ENCODE results near the gene KLHDC7B. TPM values are rescaled to one million over a fixed set of nuclear protein-coding genes. Genes with fewer than 3 reads are reported as not detected.

KLHDC7B gene
- total and polyA plus RNA-seq, 2 of the 13 experiments (the other 11 are each of a cell fraction or from before 2014, with no cell fraction given): 0.11 TPM; not detected in 1

DNA sequence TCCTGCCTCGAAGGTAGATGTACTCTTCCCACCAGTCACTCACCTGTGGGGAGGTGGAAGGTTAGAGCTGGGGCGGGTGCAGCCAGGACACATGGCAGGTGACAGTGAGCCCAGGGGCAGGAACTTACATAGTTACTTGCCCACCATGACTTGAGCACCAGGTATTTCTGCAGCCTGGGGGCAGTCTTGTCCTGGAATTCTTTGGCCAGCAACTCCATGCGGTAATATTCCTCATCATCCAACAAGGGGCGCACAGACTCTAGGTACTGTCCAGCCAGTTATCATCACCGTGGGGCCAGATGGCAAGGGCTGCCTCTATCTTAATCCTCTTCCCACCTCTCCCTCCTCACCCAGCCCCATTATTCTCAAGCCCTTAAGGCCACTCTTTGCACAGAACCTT lies 30.4 kb downstream of the KLHDC7B start:
- ChIA-PET POLR2A (interaction anchor here (1.0 to 3.1 kb wide), 3 partner anchors 13 to 50 kb away, joined by 3 to 7 read pairs (median 4); partner anchors contain the start of genes SCO2 and SYCE3), CTCF (ENCODE audit: low intra/inter-chr PET ratio, low total read pairs) (interaction anchor here (1.1 to 3.7 kb wide), 5 partner anchors 34 to 124 kb away, joined by 3 to 37 read pairs (median 7); no protein-coding TSS in a partner anchor)
- Histone ChIP-seq H3K27me3 (ENCODE audit: control insufficient read depth in 1 of 2, insufficient read depth in 2 of 2, low read length in 2 of 2) (no peaks in the 10 kb centered on the region), H3K9ac (ENCODE audit: insufficient read depth, low read depth, low read length) (no peak overlapping the region), H3K4me1 (ENCODE audit: insufficient read depth, low read length) (peaks cover 2% of the 10 kb centered on the region), H3K36me3 (replicated peaks in 1 of 2; ENCODE audit: control insufficient read depth in 1 of 2, insufficient read depth in 2 of 2, low read length in 2 of 2) (peaks cover 4 to 7% of the 10 kb centered on the region in 2 experiments; a peak in 3 of 5 replicates), H3K4me2 (ENCODE audit: low read depth, low read length) (no peak overlapping the region), H3K4me3 (replicated peaks in 1 of 3; ENCODE audit: insufficient read depth in 1 of 3, low read depth in 2 of 3, low read length in 3 of 3) (no peak overlapping the region), H3K9me3 (ENCODE audit: low read length) (no peaks in the 10 kb centered on the region), H3K79me2 (ENCODE audit: insufficient read depth, low read length) (no peaks in the 10 kb centered on the region), H4K20me1 (ENCODE audit: insufficient read depth, low read length) (no peaks in the 10 kb centered on the region), H2AFZ (ENCODE audit: low read length) (no peak overlapping the region), H3K27ac (ENCODE audit: extremely low read length, insufficient read depth, low read length) (no peak overlapping the region)
- intact Hi-C loops (cut with micrococcal nuclease; ENCODE audit: unreplicated experiment) (loop anchor here (1.0 kb wide), 2 partner anchors 44 to 115 kb away; no protein-coding TSS in a partner anchor), in situ Hi-C loops (cut with HindIII; ENCODE audit: extremely low pct_ligation_motif_present, low pct_unique_long_range_greater_than_20kb) (loop anchor here (5.0 kb wide), 1 partner anchor 36 kb away; no protein-coding TSS in a partner anchor)
- ATAC-seq (peak; percentile 83), FAIRE-seq (peak; percentile 89), DNase-seq (ENCODE audit: low spot score) (peak; percentile 81)
- 30% methylated on average over 5 of the region's 5 CpGs for WGBS (ENCODE audit: low lambda C conversion rate)
- BruUV-seq (replicated peaks): no TSS peak
- TF ChIP-seq ZNF83 (CRISPR knock-in tag; IDR thresholded peaks at IDR 0.05; ENCODE audit: borderline replicate concordance) (no peak), MAFF (IDR thresholded peaks at IDR 0.05; ENCODE audit: low read depth, low read length) (no peak), ZSCAN9 (CRISPR knock-in tag; IDR thresholded peaks at IDR 0.05; ENCODE audit: borderline replicate concordance) (no peak), ZFP62 (CRISPR knock-in tag; IDR thresholded peaks at IDR 0.05) (no peak), ARHGAP35 (CRISPR knock-in tag; IDR thresholded peaks at IDR 0.05; ENCODE audit: borderline replicate concordance) (no peak), YEATS2 (CRISPR knock-in tag; IDR thresholded peaks at IDR 0.05; ENCODE audit: borderline replicate concordance) (no peak), MAFG (CRISPR knock-in tag; IDR thresholded peaks at IDR 0.05) (no peak), SAP130 (CRISPR knock-in tag; IDR thresholded peaks at IDR 0.05; ENCODE audit: low read depth) (peak; percentile 65), PAX8 (CRISPR knock-in tag; IDR thresholded peaks at IDR 0.05; ENCODE audit: borderline replicate concordance) (no peak), GABPB1 (CRISPR knock-in tag; IDR thresholded peaks at IDR 0.05) (no peak), RFXANK (CRISPR knock-in tag; IDR thresholded peaks at IDR 0.05) (no peak), TOPORS (CRISPR knock-in tag; IDR thresholded peaks at IDR 0.05) (no peak), SNAPC2 (CRISPR knock-in tag; IDR thresholded peaks at IDR 0.05) (no peak), ZBTB42 (CRISPR knock-in tag; IDR thresholded peaks at IDR 0.05) (no peak), ZNF552 (CRISPR knock-in tag; IDR thresholded peaks at IDR 0.05; ENCODE audit: borderline replicate concordance) (no peak), ARID2 (CRISPR knock-in tag; IDR thresholded peaks at IDR 0.05; ENCODE audit: borderline replicate concordance) (no peak), MED8 (CRISPR knock-in tag; IDR thresholded peaks at IDR 0.05; ENCODE audit: insufficient replicate concordance) (no peak), IRF2 (CRISPR knock-in tag; IDR thresholded peaks at IDR 0.05) (0 out of 2 replicates have a peak, but pooled peaks have one; percentile 41), ZNF577 (CRISPR knock-in tag; IDR thresholded peaks at IDR 0.05; ENCODE audit: borderline replicate concordance, low read depth) (no peak), TMF1 (CRISPR knock-in tag; IDR thresholded peaks at IDR 0.05; ENCODE audit: low read depth) (no peak)
- TF ChIP-seq, protein P1, sequence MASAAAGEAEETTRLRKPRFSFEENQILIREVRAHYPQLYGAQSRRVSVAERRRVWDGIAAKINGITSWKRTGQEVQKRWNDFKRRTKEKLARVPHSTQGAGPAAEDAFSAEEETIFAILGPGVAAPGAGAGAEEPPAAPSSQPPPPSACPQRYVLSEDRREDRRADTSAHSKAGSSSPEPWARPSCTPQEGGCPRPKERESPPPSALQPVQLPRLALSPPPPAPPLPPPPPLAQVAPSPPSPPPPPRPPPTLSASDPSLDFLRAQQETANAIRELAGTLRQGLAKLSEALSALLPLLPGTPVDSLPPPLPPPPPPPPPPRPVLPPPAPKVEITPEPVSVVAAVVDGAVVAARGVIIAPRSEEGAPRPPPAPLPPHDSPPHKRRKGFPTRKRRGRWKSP (CRISPR knock-in tag; IDR thresholded peaks at IDR 0.05): no peak
- TF ChIP-seq, protein P2, sequence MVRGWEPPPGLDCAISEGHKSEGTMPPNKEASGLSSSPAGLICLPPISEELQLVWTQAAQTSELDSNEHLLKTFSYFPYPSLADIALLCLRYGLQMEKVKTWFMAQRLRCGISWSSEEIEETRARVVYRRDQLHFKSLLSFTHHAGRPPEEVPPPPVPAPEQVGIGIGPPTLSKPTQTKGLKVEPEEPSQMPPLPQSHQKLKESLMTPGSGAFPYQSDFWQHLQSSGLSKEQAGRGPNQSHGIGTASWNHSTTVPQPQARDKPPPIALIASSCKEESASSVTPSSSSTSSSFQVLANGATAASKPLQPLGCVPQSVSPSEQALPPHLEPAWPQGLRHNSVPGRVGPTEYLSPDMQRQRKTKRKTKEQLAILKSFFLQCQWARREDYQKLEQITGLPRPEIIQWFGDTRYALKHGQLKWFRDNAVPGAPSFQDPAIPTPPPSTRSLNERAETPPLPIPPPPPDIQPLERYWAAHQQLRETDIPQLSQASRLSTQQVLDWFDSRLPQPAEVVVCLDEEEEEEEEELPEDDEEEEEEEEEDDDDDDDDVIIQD (CRISPR knock-in tag; IDR thresholded peaks at IDR 0.05; ENCODE audit: low read depth): peak; percentile 41; the same call in 1 of the 2 replicates
- TF ChIP-seq, protein P3, sequence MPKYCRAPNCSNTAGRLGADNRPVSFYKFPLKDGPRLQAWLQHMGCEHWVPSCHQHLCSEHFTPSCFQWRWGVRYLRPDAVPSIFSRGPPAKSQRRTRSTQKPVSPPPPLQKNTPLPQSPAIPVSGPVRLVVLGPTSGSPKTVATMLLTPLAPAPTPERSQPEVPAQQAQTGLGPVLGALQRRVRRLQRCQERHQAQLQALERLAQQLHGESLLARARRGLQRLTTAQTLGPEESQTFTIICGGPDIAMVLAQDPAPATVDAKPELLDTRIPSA (CRISPR knock-in tag; IDR thresholded peaks at IDR 0.05; ENCODE audit: borderline replicate concordance): no peak
